Gastroesophageal sphincter (tissue), 3 donors: ENCODE results near the gene PDGFA.

Experiments used
- POLR2A ChIP-seq, 2 donors: fragments of 450-650 bp; IDR thresholded peaks; one replicate each; pipeline ENCODE4 v1.6.1; 2017; ENCODE audit warnings: antibody characterized with exemption in 2 of 2, mild to moderate bottlenecking in 2 of 2, moderate library complexity in 1 of 2
- POLR2AphosphoS5 ChIP-seq: sonication (generic); formaldehyde crosslinking; IDR thresholded peaks from one replicate; pipeline ENCODE4 v1.6.1; 2017; ENCODE audit warnings: antibody characterized with exemption
- TF ChIP-seq, protein P1 (sequence below), 4 experiments: fragments of 200-600 bp in 2 of 4; fragments of 450-650 bp in 2 of 4; sonication (generic) in 1 of 4; IDR thresholded peaks; one replicate each; pipeline ENCODE4 v1.5.1; 2017 to 2019; ENCODE audit warnings: antibody characterized with exemption in 4 of 4, mild to moderate bottlenecking in 2 of 4, moderate library complexity in 2 of 4

DNA sequence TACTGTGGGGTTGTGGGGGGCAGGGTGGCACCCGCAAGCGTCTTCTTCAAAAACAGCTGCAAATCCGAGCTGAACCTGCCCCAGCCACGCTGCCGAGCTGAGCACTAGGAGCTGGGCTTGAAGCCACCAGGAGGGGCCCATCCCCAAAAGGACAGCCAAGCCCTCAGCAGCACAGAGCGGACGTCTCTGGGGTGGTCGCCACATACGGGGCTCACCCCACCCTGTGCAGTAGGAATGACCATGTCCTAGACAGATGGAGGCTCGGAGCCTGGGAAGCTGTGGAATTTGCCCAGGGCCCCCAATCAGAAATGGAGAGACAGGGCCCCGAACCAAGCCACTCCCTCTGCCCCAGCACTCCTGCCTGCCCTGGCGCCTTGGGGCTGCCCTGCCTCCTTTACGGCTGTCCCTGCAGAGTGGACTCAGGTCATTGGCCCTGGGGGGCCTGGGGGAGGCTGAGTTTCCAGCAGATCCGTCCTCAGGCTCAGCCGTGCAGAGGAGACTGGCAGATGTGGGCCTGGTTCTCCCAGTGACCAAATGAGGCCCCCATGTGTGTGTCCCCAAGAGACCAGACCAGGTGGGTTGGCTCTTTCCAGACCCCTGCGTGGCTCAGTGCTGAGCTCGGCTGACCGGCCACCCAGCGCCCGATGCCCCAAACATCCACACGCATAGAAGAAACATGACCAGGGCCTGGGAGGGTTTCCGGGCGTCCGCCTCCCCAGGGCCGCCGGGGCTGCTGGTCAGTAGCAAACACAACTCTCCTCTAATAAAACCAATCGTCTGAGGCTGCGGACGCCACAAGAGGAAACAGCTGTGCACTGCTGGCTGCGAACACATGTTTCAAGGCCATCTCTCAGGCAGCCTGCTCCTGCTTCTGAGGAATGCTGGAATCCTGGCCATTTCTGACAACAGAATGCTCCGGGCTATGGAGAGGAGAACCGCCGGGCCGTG is 54.9 kb downstream of the PDGFA start:
- TF ChIP-seq, protein P1, sequence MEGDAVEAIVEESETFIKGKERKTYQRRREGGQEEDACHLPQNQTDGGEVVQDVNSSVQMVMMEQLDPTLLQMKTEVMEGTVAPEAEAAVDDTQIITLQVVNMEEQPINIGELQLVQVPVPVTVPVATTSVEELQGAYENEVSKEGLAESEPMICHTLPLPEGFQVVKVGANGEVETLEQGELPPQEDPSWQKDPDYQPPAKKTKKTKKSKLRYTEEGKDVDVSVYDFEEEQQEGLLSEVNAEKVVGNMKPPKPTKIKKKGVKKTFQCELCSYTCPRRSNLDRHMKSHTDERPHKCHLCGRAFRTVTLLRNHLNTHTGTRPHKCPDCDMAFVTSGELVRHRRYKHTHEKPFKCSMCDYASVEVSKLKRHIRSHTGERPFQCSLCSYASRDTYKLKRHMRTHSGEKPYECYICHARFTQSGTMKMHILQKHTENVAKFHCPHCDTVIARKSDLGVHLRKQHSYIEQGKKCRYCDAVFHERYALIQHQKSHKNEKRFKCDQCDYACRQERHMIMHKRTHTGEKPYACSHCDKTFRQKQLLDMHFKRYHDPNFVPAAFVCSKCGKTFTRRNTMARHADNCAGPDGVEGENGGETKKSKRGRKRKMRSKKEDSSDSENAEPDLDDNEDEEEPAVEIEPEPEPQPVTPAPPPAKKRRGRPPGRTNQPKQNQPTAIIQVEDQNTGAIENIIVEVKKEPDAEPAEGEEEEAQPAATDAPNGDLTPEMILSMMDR (IDR thresholded peaks at IDR 0.05), result no peak
- no peak for TF ChIP-seq POLR2A (IDR thresholded peaks at IDR 0.05)
- no peak for TF ChIP-seq POLR2AphosphoS5
